ENCODE results near the gene TCTN2. TPM values are rescaled to one million over a fixed set of nuclear protein-coding genes. Genes with fewer than 3 reads are reported as not detected.

TCTN2 gene
- total RNA-seq, 1 donor from 2014 or later: 9.2 TPM

- Histone ChIP-seq H3K27me3 (ENCODE audit: insufficient read depth, low read length) (no peaks in the 10 kb centered on the region), H3K79me2 (ENCODE audit: insufficient read depth, low read length) (peaks cover 11% of the 10 kb centered on the region), H4K20me1 (ENCODE audit: insufficient read depth, low read length) (no peaks in the 10 kb centered on the region), H3K36me3 (ENCODE audit: insufficient read depth, low read length) (peaks cover 18% of the 10 kb centered on the region), H3K4me3 (ENCODE audit: insufficient read depth, low read depth, low read length) (no peak overlapping the region), H3K27ac (ENCODE audit: low read depth, low read length) (no peak overlapping the region), H3K9me3 (ENCODE audit: insufficient read depth, low read depth, low read length) (no peaks in the 10 kb centered on the region), H3K9ac (ENCODE audit: low read length) (no peak overlapping the region), H2AFZ (ENCODE audit: low read depth, low read length) (no peak overlapping the region), H3K4me2 (ENCODE audit: low read length) (no peak overlapping the region), H3K4me1 (ENCODE audit: insufficient read depth, low read length) (no peaks in the 10 kb centered on the region)
- Mint-ChIP-seq H3K4me3 (ENCODE audit: unreplicated experiment) (no peak overlapping the region), H3K9me3 (ENCODE audit: unreplicated experiment) (no peaks in the 10 kb centered on the region), H3K4me1 (ENCODE audit: low read depth, unreplicated experiment) (no peaks in the 10 kb centered on the region), H3K36me3 (ENCODE audit: low read depth, unreplicated experiment) (no peaks in the 10 kb centered on the region), H3K27ac (ENCODE audit: unreplicated experiment) (no peak overlapping the region), H3K27me3 (ENCODE audit: low read depth, unreplicated experiment) (no peaks in the 10 kb centered on the region)
- DNase-seq (ENCODE audit: low read depth) (no peak), FAIRE-seq (no peak)
- TF ChIP-seq, protein P1, sequence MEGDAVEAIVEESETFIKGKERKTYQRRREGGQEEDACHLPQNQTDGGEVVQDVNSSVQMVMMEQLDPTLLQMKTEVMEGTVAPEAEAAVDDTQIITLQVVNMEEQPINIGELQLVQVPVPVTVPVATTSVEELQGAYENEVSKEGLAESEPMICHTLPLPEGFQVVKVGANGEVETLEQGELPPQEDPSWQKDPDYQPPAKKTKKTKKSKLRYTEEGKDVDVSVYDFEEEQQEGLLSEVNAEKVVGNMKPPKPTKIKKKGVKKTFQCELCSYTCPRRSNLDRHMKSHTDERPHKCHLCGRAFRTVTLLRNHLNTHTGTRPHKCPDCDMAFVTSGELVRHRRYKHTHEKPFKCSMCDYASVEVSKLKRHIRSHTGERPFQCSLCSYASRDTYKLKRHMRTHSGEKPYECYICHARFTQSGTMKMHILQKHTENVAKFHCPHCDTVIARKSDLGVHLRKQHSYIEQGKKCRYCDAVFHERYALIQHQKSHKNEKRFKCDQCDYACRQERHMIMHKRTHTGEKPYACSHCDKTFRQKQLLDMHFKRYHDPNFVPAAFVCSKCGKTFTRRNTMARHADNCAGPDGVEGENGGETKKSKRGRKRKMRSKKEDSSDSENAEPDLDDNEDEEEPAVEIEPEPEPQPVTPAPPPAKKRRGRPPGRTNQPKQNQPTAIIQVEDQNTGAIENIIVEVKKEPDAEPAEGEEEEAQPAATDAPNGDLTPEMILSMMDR (IDR thresholded peaks at IDR 0.05; ENCODE audit: insufficient read depth, low read depth, low read length): no peak
- TF ChIP-seq EZH2 (IDR thresholded peaks at IDR 0.05; ENCODE audit: insufficient read depth, low read length): no peak
Measured at GRCh38 chr12:123643911-123644310, 27.0 kb upstream of the TCTN2 start.

DNA sequence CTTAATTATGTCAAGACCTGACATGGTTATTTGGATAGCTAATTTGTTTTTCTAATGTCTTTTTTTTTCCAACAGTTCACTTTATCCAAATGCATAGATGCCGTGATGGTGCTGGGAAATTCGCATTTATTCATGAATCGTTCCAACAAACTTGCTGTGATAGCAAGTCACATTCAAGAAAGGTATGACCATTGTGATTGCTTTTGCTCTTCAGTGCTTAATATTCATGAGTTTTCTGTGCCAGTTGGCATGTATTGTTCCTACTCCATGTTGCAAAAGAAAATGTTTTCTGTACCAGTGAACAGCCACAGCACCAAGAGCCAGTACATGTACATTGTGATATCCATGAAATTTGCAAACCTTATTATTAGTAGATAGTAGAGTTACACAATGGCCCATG, 25.5 kb upstream of the TCTN2 start:
- Histone ChIP-seq H3K27ac (ENCODE audit: low read depth, low read length) (no peak overlapping the region), H2AFZ (ENCODE audit: low read depth, low read length) (no peak overlapping the region), H3K36me3 (ENCODE audit: insufficient read depth, low read length) (peaks cover 22% of the 10 kb centered on the region), H3K4me2 (ENCODE audit: low read length) (no peak overlapping the region), H3K9ac (ENCODE audit: low read length) (no peak overlapping the region), H3K9me3 (ENCODE audit: insufficient read depth, low read depth, low read length) (no peaks in the 10 kb centered on the region), H3K4me3 (ENCODE audit: insufficient read depth, low read depth, low read length) (no peak overlapping the region), H4K20me1 (ENCODE audit: insufficient read depth, low read length) (peaks cover 3% of the 10 kb centered on the region), H3K79me2 (ENCODE audit: insufficient read depth, low read length) (peaks cover 5% of the 10 kb centered on the region), H3K27me3 (ENCODE audit: insufficient read depth, low read length) (no peaks in the 10 kb centered on the region), H3K4me1 (ENCODE audit: insufficient read depth, low read length) (no peaks in the 10 kb centered on the region)
- DNase-seq (ENCODE audit: low read depth): no peak
- Mint-ChIP-seq H3K36me3 (ENCODE audit: low read depth, unreplicated experiment) (no peaks in the 10 kb centered on the region), H3K27me3 (ENCODE audit: low read depth, unreplicated experiment) (no peaks in the 10 kb centered on the region), H3K27ac (ENCODE audit: unreplicated experiment) (no peak overlapping the region), H3K4me3 (ENCODE audit: unreplicated experiment) (no peak overlapping the region), H3K9me3 (ENCODE audit: unreplicated experiment) (no peaks in the 10 kb centered on the region), H3K4me1 (ENCODE audit: low read depth, unreplicated experiment) (no peaks in the 10 kb centered on the region)
- FAIRE-seq: no peak
- TF ChIP-seq, protein P1 (IDR thresholded peaks at IDR 0.05; ENCODE audit: insufficient read depth, low read depth, low read length): no peak
- TF ChIP-seq EZH2 (IDR thresholded peaks at IDR 0.05; ENCODE audit: insufficient read depth, low read length): no peak

DNA sequence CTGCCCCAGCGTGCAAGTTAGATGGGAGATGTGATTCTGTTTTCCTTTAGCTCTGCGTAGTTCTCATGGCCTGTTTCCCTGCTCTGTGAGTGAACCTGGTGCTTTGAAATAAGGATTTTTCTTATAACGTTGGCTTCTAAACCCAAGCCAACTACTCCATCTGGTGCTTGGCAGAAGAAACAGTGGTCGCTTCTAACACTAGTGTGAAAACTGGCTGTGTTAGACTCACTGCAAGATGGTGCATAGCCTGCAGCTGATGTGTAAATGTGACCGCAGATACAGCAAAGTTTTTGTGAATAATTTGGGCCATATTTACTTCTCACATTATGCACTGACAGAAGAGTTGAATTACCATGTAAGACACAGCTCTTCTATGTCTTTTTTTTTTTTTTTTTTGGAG, 25.0 kb upstream of the TCTN2 start:
- Mint-ChIP-seq H3K27me3 (ENCODE audit: low read depth, unreplicated experiment) (no peaks in the 10 kb centered on the region), H3K9me3 (ENCODE audit: unreplicated experiment) (no peaks in the 10 kb centered on the region), H3K4me3 (ENCODE audit: unreplicated experiment) (no peak overlapping the region), H3K36me3 (ENCODE audit: low read depth, unreplicated experiment) (no peaks in the 10 kb centered on the region), H3K4me1 (ENCODE audit: low read depth, unreplicated experiment) (no peaks in the 10 kb centered on the region), H3K27ac (ENCODE audit: unreplicated experiment) (no peak overlapping the region)
- Histone ChIP-seq H3K79me2 (ENCODE audit: insufficient read depth, low read length) (peaks cover 5% of the 10 kb centered on the region), H3K27ac (ENCODE audit: low read depth, low read length) (no peak overlapping the region), H3K4me3 (ENCODE audit: insufficient read depth, low read depth, low read length) (no peak overlapping the region), H2AFZ (ENCODE audit: low read depth, low read length) (no peak overlapping the region), H3K4me1 (ENCODE audit: insufficient read depth, low read length) (no peaks in the 10 kb centered on the region), H4K20me1 (ENCODE audit: insufficient read depth, low read length) (peaks cover 3% of the 10 kb centered on the region), H3K4me2 (ENCODE audit: low read length) (no peak overlapping the region), H3K9ac (ENCODE audit: low read length) (no peak overlapping the region), H3K9me3 (ENCODE audit: insufficient read depth, low read depth, low read length) (no peaks in the 10 kb centered on the region), H3K27me3 (ENCODE audit: insufficient read depth, low read length) (no peaks in the 10 kb centered on the region), H3K36me3 (ENCODE audit: insufficient read depth, low read length) (peaks cover 22% of the 10 kb centered on the region)
- TF ChIP-seq EZH2 (IDR thresholded peaks at IDR 0.05; ENCODE audit: insufficient read depth, low read length): no peak
- TF ChIP-seq, protein P1 (IDR thresholded peaks at IDR 0.05; ENCODE audit: insufficient read depth, low read depth, low read length): no peak
- FAIRE-seq: no peak
- DNase-seq (ENCODE audit: low read depth): no peak

Data from astrocyte (in vitro differentiated cells and primary cell).